Gastrocnemius medialis (tissue), 4 donors: ENCODE data around the gene UGT1A8. TPM values are rescaled to one million over a fixed set of nuclear protein-coding genes. Genes with fewer than 3 reads are reported as not detected.

Experiments used
- ATAC-seq, 2 donors: fragments of 150-250 bp; one replicate each; pipeline ENCODE4 v1.9.1; 2016
- DNase-seq, 2 donors: peaks; one replicate each; pipeline ENCODE4 v3.0.0-alpha.2; 2019
- H3K27ac ChIP-seq, 4 donors: fragments of 200-600 bp; sonication (generic); 1 replicate in 1 of 4; 2 replicates in 3 of 4; pipeline ENCODE4 v1.5.1; 2016 to 2018; ENCODE audit warnings: mild to moderate bottlenecking in 2 of 4, moderate library complexity in 1 of 4
- H3K27me3 ChIP-seq, 3 donors: fragments of 200-600 bp; sonication (generic) in 2 of 3; 1 replicate in 1 of 3; 2 replicates in 2 of 3; pipeline versions ENCODE4 v1.5.1 to v1.6.0; 2016 to 2019; ENCODE audit warnings: mild to moderate bottlenecking in 1 of 3, moderate library complexity in 1 of 3
- H3K36me3 ChIP-seq, 2 donors: fragments of 200-600 bp; sonication (generic) in 1 of 2; one replicate each; pipeline ENCODE4 v1.5.1; 2017 to 2018
- H3K4me1 ChIP-seq, 2 donors: fragments of 200-600 bp; sonication (generic) in 1 of 2; one replicate each; pipeline ENCODE4 v1.5.1; 2016 to 2017; ENCODE audit warnings: mild to moderate bottlenecking in 2 of 2
- H3K4me3 ChIP-seq, 4 donors: fragments of 200-600 bp; sonication (generic) in 3 of 4; 1 replicate in 1 of 4; 2 replicates in 3 of 4; pipeline ENCODE4 v1.5.1; 2016 to 2019; ENCODE audit warnings: mild to moderate bottlenecking in 2 of 4
- H3K9me3 ChIP-seq, 3 donors: fragments of 200-600 bp; sonication (generic) in 2 of 3; 1 replicate in 1 of 3; 2 replicates in 2 of 3; pipeline ENCODE4 v1.5.1; 2016 to 2019
- CTCF ChIP-seq, 5 experiments: fragments of 450-650 bp in 3 of 5; fragments of 200-600 bp in 2 of 5; sonication (generic) in 2 of 5; IDR thresholded peaks in 4 of 5; conservative IDR thresholded peaks in 1 of 5; 1 replicate in 4 of 5; 2 replicates in 1 of 5; pipeline ENCODE4 v1.5.1; 2016 to 2019; ENCODE audit warnings: antibody characterized with exemption in 5 of 5, mild to moderate bottlenecking in 3 of 5, moderate library complexity in 3 of 5
- POLR2A ChIP-seq, 2 donors: fragments of 450-650 bp; IDR thresholded peaks; one replicate each; pipeline ENCODE4 v1.6.1; 2017; ENCODE audit warnings: antibody characterized with exemption in 2 of 2, mild to moderate bottlenecking in 2 of 2, moderate library complexity in 2 of 2
- in situ Hi-C, 4 donors: fragments of 200-750 bp; cut with MboI; loops; one replicate each; pipeline versions ENCODE4 v1.15.0 to v1.8.0; 2017; ENCODE audit warnings: low sequenced_read_pairs in 4 of 4
- intact Hi-C: fragments of 100-400 bp; cut with DNase I; formaldehyde crosslinking; loops from one replicate; pipeline ENCODE4 v1.15.1; 2023; ENCODE audit warnings: low total_unique reads
- total RNA-seq, 4 donors: library from RNA; depleted of rRNA; stranded (reverse); fragments of >200 nt; gene quantifications; one replicate each; pipeline versions ENCODE4 v1.1.0 to v1.2.3, GENCODE V29; 2016

The UGT1A8 gene
- total RNA-seq, 4 donors from 2014 or later, result not detected

- H3K4me3 ChIP-seq, result no peak overlapping the region
- no peaks in the 10 kb centered on the region for H3K9me3 ChIP-seq
- no peaks in the 10 kb centered on the region for H3K4me1 ChIP-seq
- no peaks in the 10 kb centered on the region for H3K36me3 ChIP-seq
- no peak overlapping the region for H3K27ac ChIP-seq
- intact Hi-C loops, result no loop called here
- H3K27me3 ChIP-seq, result no peaks in the 10 kb centered on the region
- DNase-seq (no peak), ATAC-seq (no peak)
- in situ Hi-C loops, result no loop called here
- no peak for TF ChIP-seq CTCF (IDR thresholded peaks at IDR 0.05 in 4 of 5, conservative IDR thresholded peaks at IDR 0.05 in 1 of 5)
- no peak for TF ChIP-seq POLR2A (IDR thresholded peaks at IDR 0.05)
Observed at GRCh38 chr2:233598952-233599351, 18.5 kb upstream of the UGT1A8 start.

DNA sequence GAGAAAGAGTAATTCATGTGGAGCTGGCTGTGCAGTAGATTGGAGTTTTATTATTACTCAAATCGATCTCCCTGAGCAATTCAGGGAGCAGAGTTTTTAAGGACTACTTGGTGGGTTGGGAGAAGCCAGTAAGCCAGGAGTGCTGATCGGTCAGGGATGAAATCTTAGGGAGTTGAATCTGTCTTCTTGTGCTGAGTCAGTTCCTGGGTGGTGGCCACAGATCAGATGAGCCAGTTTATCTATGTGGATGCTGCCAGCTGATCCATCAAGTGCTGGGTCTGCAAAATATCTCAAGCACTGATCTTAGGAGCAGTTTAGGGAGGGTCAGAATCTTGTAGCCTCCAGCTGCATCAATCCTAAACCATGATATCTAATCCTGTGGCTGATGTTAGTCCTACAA lies 17.0 kb upstream of the UGT1A8 start:
- no peak for ATAC-seq
- H3K4me1 ChIP-seq, result no peaks in the 10 kb centered on the region
- intact Hi-C loops, result no loop called here

DNA sequence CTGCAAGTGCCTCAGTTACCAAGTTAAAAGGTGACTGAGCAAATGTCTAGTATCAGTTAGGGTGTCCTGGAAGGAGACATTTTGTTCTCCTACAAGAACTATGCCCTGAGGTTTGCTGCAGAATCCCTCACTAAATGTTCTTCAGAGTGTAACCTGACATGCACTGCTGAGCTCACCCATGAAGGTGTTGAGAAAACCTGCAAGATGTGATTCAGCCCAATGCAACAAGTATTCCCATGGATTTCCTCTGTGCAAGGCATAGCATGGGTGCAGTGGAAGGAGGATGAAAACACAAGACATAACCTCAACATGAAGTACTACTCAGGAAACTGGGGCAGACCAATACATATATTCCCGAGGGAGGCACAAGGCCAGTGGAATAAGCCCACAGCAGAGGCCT lies 15.4 kb upstream of the UGT1A8 start:
- no peak for DNase-seq
- Histone ChIP-seq H3K4me1 (no peaks in the 10 kb centered on the region), H3K9me3 (no peaks in the 10 kb centered on the region), H3K4me3 (no peak overlapping the region), H3K36me3 (no peaks in the 10 kb centered on the region), H3K27me3 (no peaks in the 10 kb centered on the region), H3K27ac (no peak overlapping the region)
- TF ChIP-seq POLR2A (IDR thresholded peaks at IDR 0.05), result no peak
- no peak for TF ChIP-seq CTCF (IDR thresholded peaks at IDR 0.05 in 4 of 5, conservative IDR thresholded peaks at IDR 0.05 in 1 of 5)
- intact Hi-C loops, result no loop called here
- in situ Hi-C loops, result no loop called here
- ATAC-seq, result no peak

More for the DNA sequence above, 17.0 kb upstream of the UGT1A8 start:
- TF ChIP-seq CTCF (IDR thresholded peaks at IDR 0.05 in 4 of 5, conservative IDR thresholded peaks at IDR 0.05 in 1 of 5), result no peak
- TF ChIP-seq POLR2A (IDR thresholded peaks at IDR 0.05), result no peak
- Histone ChIP-seq H3K9me3 (no peaks in the 10 kb centered on the region), H3K4me3 (no peak overlapping the region), H3K36me3 (no peaks in the 10 kb centered on the region), H3K27ac (no peak overlapping the region), H3K27me3 (no peaks in the 10 kb centered on the region)
- in situ Hi-C loops, result no loop called here
- no peak for DNase-seq

- ATAC-seq (no peak), DNase-seq (no peak)
- Histone ChIP-seq H3K27me3 (no peaks in the 10 kb centered on the region), H3K4me1 (no peaks in the 10 kb centered on the region), H3K36me3 (no peaks in the 10 kb centered on the region), H3K4me3 (no peak overlapping the region), H3K9me3 (no peaks in the 10 kb centered on the region), H3K27ac (no peak overlapping the region)
- no peak for TF ChIP-seq POLR2A (IDR thresholded peaks at IDR 0.05)
- TF ChIP-seq CTCF (IDR thresholded peaks at IDR 0.05 in 4 of 5, conservative IDR thresholded peaks at IDR 0.05 in 1 of 5), result no peak
- in situ Hi-C loops, result no loop called here
- intact Hi-C loops, result no loop called here
Observed at GRCh38 chr2:233603520-233603919, 13.9 kb upstream of the UGT1A8 start.

DNA sequence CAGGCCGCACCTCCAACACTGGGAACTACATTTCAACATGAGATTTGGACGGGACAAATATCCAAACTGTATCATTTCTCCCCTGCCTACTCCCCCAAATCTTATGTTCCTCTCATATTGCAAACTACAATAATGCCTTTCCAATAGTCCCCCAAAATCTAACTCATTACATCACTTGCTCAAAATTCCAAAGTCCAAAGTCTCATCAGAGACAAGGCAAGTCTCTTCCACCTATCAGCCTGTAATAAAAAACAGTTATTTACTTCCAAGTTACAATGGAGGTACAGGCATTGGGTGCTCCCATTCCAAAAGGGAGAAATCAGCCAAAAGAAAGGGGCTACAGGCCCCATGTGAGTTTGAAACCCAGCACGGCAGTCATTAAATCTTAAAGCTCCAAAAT lies 12.6 kb upstream of the UGT1A8 start:
- intact Hi-C loops (no loop called here), in situ Hi-C loops (no loop called here)
- no peaks in the 10 kb centered on the region for H3K4me1 ChIP-seq
- H3K4me3 ChIP-seq, result no peak overlapping the region
- no peaks in the 10 kb centered on the region for H3K9me3 ChIP-seq
- no peak for TF ChIP-seq CTCF (IDR thresholded peaks at IDR 0.05 in 4 of 5, conservative IDR thresholded peaks at IDR 0.05 in 1 of 5)
- TF ChIP-seq POLR2A (IDR thresholded peaks at IDR 0.05), result no peak
- ATAC-seq (no peak), DNase-seq (no peak)
- no peaks in the 10 kb centered on the region for H3K36me3 ChIP-seq
- no peak overlapping the region for H3K27ac ChIP-seq
- no peaks in the 10 kb centered on the region for H3K27me3 ChIP-seq
